Gastrocnemius medialis (tissue), 4 donors: ENCODE data around the gene PHF21B.

ENCODE experiments used
- CTCF ChIP-seq, 5 experiments: fragments of 450-650 bp in 3 of 5; fragments of 200-600 bp in 2 of 5; sonication (generic) in 2 of 5; IDR thresholded peaks in 4 of 5; conservative IDR thresholded peaks in 1 of 5; 1 replicate in 4 of 5; 2 replicates in 1 of 5; pipeline ENCODE4 v1.5.1; 2016 to 2019; ENCODE audit warnings: antibody characterized with exemption in 5 of 5, mild to moderate bottlenecking in 3 of 5, moderate library complexity in 3 of 5
- POLR2A ChIP-seq, 2 donors: fragments of 450-650 bp; IDR thresholded peaks; one replicate each; pipeline ENCODE4 v1.6.1; 2017; ENCODE audit warnings: antibody characterized with exemption in 2 of 2, mild to moderate bottlenecking in 2 of 2, moderate library complexity in 2 of 2

- TF ChIP-seq CTCF (IDR thresholded peaks at IDR 0.05 in 4 of 5, conservative IDR thresholded peaks at IDR 0.05 in 1 of 5) (no peak), POLR2A (IDR thresholded peaks at IDR 0.05) (no peak)
Observed at GRCh38 chr22:44971651-44972362, 38.0 kb downstream of the PHF21B start.
